Measurements from ENCODE around the gene ESPN. TPM values are rescaled to one million over a fixed set of nuclear protein-coding genes. Genes with fewer than 3 reads are reported as not detected.
A peak's percentile ranks its signal among the peaks of the same experiment; 100 is the strongest.

The ESPN gene
- total RNA-seq, 1 experiment from 2014 or later: not detected

GRCh38 chr1:6408023-6408422 is 16.6 kb upstream of the ESPN start:
- DNase-seq (ENCODE audit: low spot score): no peak

GRCh38 chr1:6409053-6409452 is 15.5 kb upstream of the ESPN start:
- no peak for DNase-seq (ENCODE audit: low spot score)

GRCh38 chr1:6409733-6410132 is 14.8 kb upstream of the ESPN start:
- no peak for DNase-seq (ENCODE audit: low spot score)

GRCh38 chr1:6410248-6410893 is 14.2 kb upstream of the ESPN start:
- no peak for DNase-seq (ENCODE audit: low spot score)

- peak; percentile 75 for DNase-seq (ENCODE audit: low spot score)
Observed at GRCh38 chr1:6412896-6413295, 11.7 kb upstream of the ESPN start.

- no peak for DNase-seq (ENCODE audit: low spot score)
Observed at GRCh38 chr1:6414443-6414844, 10.1 kb upstream of the ESPN start.

- DNase-seq (ENCODE audit: low spot score): no peak
Observed at GRCh38 chr1:6414881-6415626, 9.5 kb upstream of the ESPN start.

- DNase-seq (ENCODE audit: low spot score): no peak
Observed at GRCh38 chr1:6416295-6416656, 8.3 kb upstream of the ESPN start.

- no peak for DNase-seq (ENCODE audit: low spot score)
Observed at GRCh38 chr1:6416906-6417305, 7.7 kb upstream of the ESPN start.

- no peak for DNase-seq (ENCODE audit: low spot score)
Observed at GRCh38 chr1:6417961-6418667, 6.5 kb upstream of the ESPN start.

GRCh38 chr1:6418668-6419396 is 5.7 kb upstream of the ESPN start:
- no peak for DNase-seq (ENCODE audit: low spot score)

GRCh38 chr1:6419397-6419803 is 5.2 kb upstream of the ESPN start:
- no peak for DNase-seq (ENCODE audit: low spot score)

GRCh38 chr1:6419804-6420453 is 4.6 kb upstream of the ESPN start, which contains the start of gene HES2:
TSS of gene HES2 (minus strand) at chr1:6419919. CDS start at chr1:6419820, 99 bp downstream.
- no peak for DNase-seq (ENCODE audit: low spot score)

- DNase-seq (ENCODE audit: low spot score): no peak
Observed at GRCh38 chr1:6420454-6421042, 4.0 kb upstream of the ESPN start.

- no peak for DNase-seq (ENCODE audit: low spot score)
Observed at GRCh38 chr1:6421266-6421665, 3.3 kb upstream of the ESPN start.

- peak; percentile 70 for DNase-seq (ENCODE audit: low spot score)
Observed at GRCh38 chr1:6423321-6423999, 1.1 kb upstream of the ESPN start.

GRCh38 chr1:6424000-6424565 is 493 bp upstream of the ESPN start:
- DNase-seq (ENCODE audit: low spot score): no peak

GRCh38 chr1:6425658-6426057 is 1.1 kb downstream of the ESPN start:
- DNase-seq (ENCODE audit: low spot score): no peak

GRCh38 chr1:6426277-6426971 is 1.8 kb downstream of the ESPN start:
- DNase-seq (ENCODE audit: low spot score): no peak

GRCh38 chr1:6426972-6427350 is 2.4 kb downstream of the ESPN start:
- DNase-seq (ENCODE audit: low spot score): no peak
